T-helper 9 cell (primary cell): ENCODE measurements around the gene RBX1.
"Not testable (repeated sequence)": the region's sequence is repeated elsewhere in the genome, so short reads cannot be mapped to it uniquely, and the experiment has no call there.

ENCODE experiments used
- DNase-seq: peaks from one replicate; pipeline ENCODE4 v3.0.0-alpha.2; 2020

RBX1 gene

GRCh38 chr22:40973144-40973543 lies 22.0 kb downstream of the RBX1 start:
- no peak for DNase-seq

- DNase-seq: no peak
Observed at GRCh38 chr22:40975366-40975765, 24.2 kb downstream of the RBX1 start.

GRCh38 chr22:40976866-40977700 lies 25.9 kb downstream of the RBX1 start:
- no peak for DNase-seq

- DNase-seq: no peak
Observed at GRCh38 chr22:40979198-40979597, 28.0 kb downstream of the RBX1 start.

GRCh38 chr22:40979871-40980270 lies 28.7 kb downstream of the RBX1 start:
- no peak for DNase-seq

- no peak for DNase-seq
Observed at GRCh38 chr22:40982482-40983385, 31.6 kb downstream of the RBX1 start.

GRCh38 chr22:40991298-40991697 lies 40.1 kb downstream of the RBX1 start:
- no peak for DNase-seq

- DNase-seq: no peak
Observed at GRCh38 chr22:40995821-40996220, 44.6 kb downstream of the RBX1 start.

- no peak for DNase-seq
Observed at GRCh38 chr22:40997520-40997919, 46.3 kb downstream of the RBX1 start.

GRCh38 chr22:41000040-41000565 lies 48.9 kb downstream of the RBX1 start:
- no peak for DNase-seq

- no peak for DNase-seq
Observed at GRCh38 chr22:41000941-41001721, 50.0 kb downstream of the RBX1 start.

GRCh38 chr22:41001722-41002122 lies 50.5 kb downstream of the RBX1 start:
- no peak for DNase-seq

- DNase-seq: not testable (repeated sequence)
Observed at GRCh38 chr22:41002386-41002785, 51.2 kb downstream of the RBX1 start.

GRCh38 chr22:41003066-41003465 lies 51.9 kb downstream of the RBX1 start:
- no peak for DNase-seq

- DNase-seq: no peak
Observed at GRCh38 chr22:41003976-41004375, 52.8 kb downstream of the RBX1 start.

- no peak for DNase-seq
Observed at GRCh38 chr22:41009222-41009948, 58.2 kb downstream of the RBX1 start.

- no peak for DNase-seq
Observed at GRCh38 chr22:41015003-41015402, 63.8 kb downstream of the RBX1 start.

- DNase-seq: no peak
Observed at GRCh38 chr22:41021061-41021612, 70.0 kb downstream of the RBX1 start.

- DNase-seq: peak; percentile 31
Observed at GRCh38 chr22:41021613-41022454, 70.7 kb downstream of the RBX1 start.

- DNase-seq: peak; percentile 72
Observed at GRCh38 chr22:41022470-41023298, 71.5 kb downstream of the RBX1 start.
